Fibroblast of lung (primary cell): ENCODE data around the gene HMGB2. TPM values are rescaled to one million over a fixed set of nuclear protein-coding genes. Genes with fewer than 3 reads are reported as not detected.

Experiments
- DNase-seq, 2 donors: peaks; one replicate each; pipeline versions ENCODE4 v3.0.0 to v3.0.0-alpha.2; 2010; ENCODE audit warnings: low read depth in 2 of 2
- H2AFZ ChIP-seq: 2 replicates; pipeline ENCODE4 v1.5.1; 2012; ENCODE audit warnings: low read length, control low read depth, inconsistent platforms
- H3K27ac ChIP-seq: 2 replicates; pipeline ENCODE4 v1.5.1; 2011; ENCODE audit warnings: low read length, control low read depth; ENCODE audit not compliant: insufficient read depth
- H3K27me3 ChIP-seq: 2 replicates; pipeline ENCODE4 v1.5.1; 2011; ENCODE audit warnings: mild to moderate bottlenecking, low read length; ENCODE audit not compliant: control insufficient read depth, insufficient read depth
- H3K36me3 ChIP-seq: 2 replicates; pipeline ENCODE4 v1.5.1; 2011; ENCODE audit warnings: low read length; ENCODE audit not compliant: control insufficient read depth, insufficient read depth
- H3K4me1 ChIP-seq: 2 replicates; pipeline ENCODE4 v1.5.1; 2011; ENCODE audit warnings: low read length; ENCODE audit not compliant: control insufficient read depth, insufficient read depth; ENCODE audit errors: extremely low read depth
- H3K4me2 ChIP-seq: 2 replicates; pipeline ENCODE4 v1.5.1; 2011; ENCODE audit warnings: low read length, control low read depth; ENCODE audit not compliant: insufficient read depth; ENCODE audit errors: extremely low read depth
- H3K4me3 ChIP-seq, 4 experiments: fragments of 200-600 bp in 1 of 4; sonication (generic) in 1 of 4; replicated peaks in 1 of 4; 2 replicates each; pipeline ENCODE4 v1.5.1; 2011 to 2016; ENCODE audit warnings: low read length in 4 of 4, low read depth in 3 of 4, mild to moderate bottlenecking in 3 of 4, control low read depth in 2 of 4, inconsistent platforms in 1 of 4, mixed read lengths in 1 of 4; ENCODE audit not compliant: insufficient read depth in 1 of 4; ENCODE audit errors: control extremely low read depth in 1 of 4
- H3K79me2 ChIP-seq: 2 replicates; pipeline ENCODE4 v1.5.1; 2012; ENCODE audit warnings: mild to moderate bottlenecking, low read length, inconsistent platforms; ENCODE audit not compliant: control insufficient read depth, insufficient read depth
- H3K9ac ChIP-seq: 2 replicates; pipeline ENCODE4 v1.5.1; 2011; ENCODE audit warnings: mild to moderate bottlenecking, low read length, control low read depth; ENCODE audit not compliant: insufficient read depth
- H3K9me3 ChIP-seq: 2 replicates; pipeline ENCODE4 v1.5.1; 2012; ENCODE audit warnings: low read depth, low read length; ENCODE audit not compliant: control insufficient read depth, insufficient read depth
- H4K20me1 ChIP-seq: 2 replicates; pipeline ENCODE4 v1.5.1; 2011; ENCODE audit warnings: low read length; ENCODE audit not compliant: control insufficient read depth, insufficient read depth; ENCODE audit errors: extremely low read depth
- EZH2 ChIP-seq: IDR thresholded peaks from 2 replicates; pipeline ENCODE4 v1.5.1; 2012; ENCODE audit warnings: low read length, control low read depth, mild to moderate bottlenecking; ENCODE audit errors: missing control alignments
- polyA plus RNA-seq, 2 donors: library from polyadenylated mRNA; depleted of rRNA in 1 of 2; stranded (reverse) in 1 of 2; unstranded in 1 of 2; fragments of >200 nt; gene quantifications; 2 replicates each; pipeline ENCODE4 v1.2.1, GENCODE V29; 2011 to 2012; ENCODE audit warnings: missing spikeins in 1 of 2
- total RNA-seq: library from RNA; depleted of rRNA; stranded (reverse); fragments of >200 nt; gene quantifications from 2 replicates; pipeline ENCODE4 v1.2.1, GENCODE V29; 2014
- TF ChIP-seq, protein P1 (sequence below), 2 donors: IDR thresholded peaks in 1 of 2; conservative IDR thresholded peaks in 1 of 2; 1 replicate in 1 of 2; 2 replicates in 1 of 2; pipeline ENCODE4 v1.5.1; 2011 to 2012; ENCODE audit warnings: low read length in 2 of 2, control low read depth in 1 of 2, inconsistent platforms in 1 of 2, low read depth in 1 of 2, mild to moderate bottlenecking in 1 of 2

Gene HMGB2
- total and polyA plus RNA-seq, 2 donors (not counting 1 experiment from before 2014, with no cell fraction given) = 123 to 183 TPM

DNA sequence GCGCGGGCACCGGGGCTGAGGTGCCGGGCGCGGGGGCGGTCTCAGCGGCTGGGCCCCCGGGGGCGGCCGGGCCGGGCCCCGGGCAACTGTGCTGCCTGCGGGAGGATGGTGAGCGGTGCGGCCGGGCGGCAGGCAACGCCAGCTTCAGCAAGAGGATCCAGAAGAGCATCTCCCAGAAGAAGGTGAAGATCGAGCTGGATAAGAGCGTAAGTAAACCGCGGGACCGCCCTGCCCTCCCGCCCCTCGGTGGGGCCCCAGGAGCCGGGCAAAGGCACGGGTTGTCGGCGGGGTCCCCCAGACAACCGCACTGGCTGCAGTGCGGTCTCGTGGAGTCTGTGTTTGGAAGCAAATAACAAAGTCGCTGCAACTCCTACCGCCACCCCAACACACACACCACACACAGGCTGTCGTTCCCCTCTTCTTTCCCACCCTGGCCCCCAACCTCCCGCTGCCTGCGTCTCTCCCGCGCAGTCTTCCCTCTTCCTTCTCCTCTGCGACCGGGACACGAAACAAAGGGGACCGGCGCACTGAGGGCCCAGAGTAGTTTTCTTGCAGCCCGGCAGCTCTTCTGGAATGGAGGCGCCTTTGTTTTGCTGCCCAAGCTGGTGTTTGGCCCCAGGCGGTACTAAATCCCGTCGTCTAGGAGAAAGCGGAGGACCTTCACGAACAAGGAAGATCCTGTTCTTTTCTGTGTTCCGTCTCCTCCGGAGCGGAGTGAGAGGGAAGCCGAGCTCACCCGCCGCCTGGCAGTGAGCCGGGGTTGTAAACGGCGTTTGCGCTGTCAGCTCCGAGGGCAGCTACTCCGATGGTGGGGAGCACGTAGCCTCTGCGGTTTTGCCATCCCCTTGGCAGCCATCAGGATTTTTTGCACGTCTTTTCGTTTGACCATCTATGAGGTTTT lies 37.4 kb upstream of the HMGB2 start:
- peak overlapping the region; percentile 93 to 97 (median 94) for H3K4me3 ChIP-seq
- H4K20me1 ChIP-seq = no peaks in the 10 kb centered on the region
- peak overlapping the region; percentile 88 for H3K4me2 ChIP-seq
- peak; percentile 72 to 74 for DNase-seq
- H3K9ac ChIP-seq = peak overlapping the region; percentile 48
- H3K9me3 ChIP-seq = no peaks in the 10 kb centered on the region
- H3K4me1 ChIP-seq = peaks cover 2% of the 10 kb centered on the region
- TF ChIP-seq, protein P1, sequence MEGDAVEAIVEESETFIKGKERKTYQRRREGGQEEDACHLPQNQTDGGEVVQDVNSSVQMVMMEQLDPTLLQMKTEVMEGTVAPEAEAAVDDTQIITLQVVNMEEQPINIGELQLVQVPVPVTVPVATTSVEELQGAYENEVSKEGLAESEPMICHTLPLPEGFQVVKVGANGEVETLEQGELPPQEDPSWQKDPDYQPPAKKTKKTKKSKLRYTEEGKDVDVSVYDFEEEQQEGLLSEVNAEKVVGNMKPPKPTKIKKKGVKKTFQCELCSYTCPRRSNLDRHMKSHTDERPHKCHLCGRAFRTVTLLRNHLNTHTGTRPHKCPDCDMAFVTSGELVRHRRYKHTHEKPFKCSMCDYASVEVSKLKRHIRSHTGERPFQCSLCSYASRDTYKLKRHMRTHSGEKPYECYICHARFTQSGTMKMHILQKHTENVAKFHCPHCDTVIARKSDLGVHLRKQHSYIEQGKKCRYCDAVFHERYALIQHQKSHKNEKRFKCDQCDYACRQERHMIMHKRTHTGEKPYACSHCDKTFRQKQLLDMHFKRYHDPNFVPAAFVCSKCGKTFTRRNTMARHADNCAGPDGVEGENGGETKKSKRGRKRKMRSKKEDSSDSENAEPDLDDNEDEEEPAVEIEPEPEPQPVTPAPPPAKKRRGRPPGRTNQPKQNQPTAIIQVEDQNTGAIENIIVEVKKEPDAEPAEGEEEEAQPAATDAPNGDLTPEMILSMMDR (conservative IDR thresholded peaks at IDR 0.05 in 1 of 2, IDR thresholded peaks at IDR 0.05 in 1 of 2; ENCODE audit: low read depth in 1 of 2, low read length in 2 of 2) = no peak
- TF ChIP-seq EZH2 = no peak
- peaks cover 1% of the 10 kb centered on the region for H3K36me3 ChIP-seq
- no peaks in the 10 kb centered on the region for H3K27me3 ChIP-seq
- peak overlapping the region; percentile 73 for H3K27ac ChIP-seq
- H3K79me2 ChIP-seq = peaks cover 38% of the 10 kb centered on the region
- H2AFZ ChIP-seq = peak overlapping the region; percentile 33

DNA sequence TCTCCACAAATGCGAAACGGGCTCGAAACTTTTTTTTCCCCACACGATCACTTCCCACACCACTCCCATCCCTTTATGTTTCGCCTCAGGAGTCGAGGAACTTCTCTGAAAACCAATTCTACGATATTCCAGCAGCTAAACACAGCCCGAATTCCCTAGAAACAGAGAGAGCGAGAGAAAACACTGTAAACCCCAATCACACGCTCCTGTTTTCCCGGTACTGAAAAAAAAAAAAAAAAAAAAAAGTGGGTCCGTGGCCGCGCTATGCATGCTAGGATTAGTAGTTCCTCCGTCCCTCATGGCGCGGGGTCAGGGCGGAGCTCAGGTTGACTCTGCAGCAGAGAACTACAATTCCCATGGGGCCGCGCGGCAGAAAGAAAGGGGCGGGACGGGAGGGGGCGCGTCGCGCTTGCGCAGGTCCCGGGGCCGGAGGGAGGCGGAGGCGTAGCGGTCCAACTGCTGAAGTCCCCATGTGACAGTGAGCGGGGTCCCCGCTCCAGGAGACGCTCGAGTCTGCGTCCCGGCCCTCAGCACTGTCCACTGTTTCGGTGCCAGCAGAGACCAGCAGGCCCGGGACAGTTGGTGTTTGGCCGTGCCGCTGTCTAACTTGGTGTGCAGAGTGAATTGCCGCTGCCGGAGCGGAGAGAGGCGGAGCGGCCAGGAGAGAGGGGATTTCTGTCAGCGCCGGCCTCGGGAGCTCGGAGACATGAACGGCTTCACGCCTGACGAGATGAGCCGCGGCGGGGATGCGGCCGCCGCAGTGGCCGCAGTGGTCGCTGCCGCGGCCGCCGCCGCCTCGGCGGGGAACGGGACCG lies 36.5 kb upstream of the HMGB2 start, which contains the start of gene SAP30:
Gene SAP30, plus strand, starts transcription at position 478 of the 815 bp plus-strand sequence. Its CDS starts 229 bp downstream, at position 707.
- peaks cover 36% of the 10 kb centered on the region for H3K79me2 ChIP-seq
- peaks cover 2% of the 10 kb centered on the region for H3K4me1 ChIP-seq
- TF ChIP-seq EZH2 = no peak
- TF ChIP-seq, protein P1 (conservative IDR thresholded peaks at IDR 0.05 in 1 of 2, IDR thresholded peaks at IDR 0.05 in 1 of 2; ENCODE audit: low read depth in 1 of 2, low read length in 2 of 2) = no peak
- H3K36me3 ChIP-seq = peaks cover 1% of the 10 kb centered on the region
- peak within 1 kb of the TSS; percentile 93 to 97 (median 94) for H3K4me3 ChIP-seq
- no peaks in the 10 kb centered on the region for H3K9me3 ChIP-seq
- peak within 1 kb of the TSS; percentile 95 for H2AFZ ChIP-seq
- H3K27me3 ChIP-seq = no peaks in the 10 kb centered on the region
- H3K4me2 ChIP-seq = peak within 1 kb of the TSS; percentile 92
- no peaks in the 10 kb centered on the region for H4K20me1 ChIP-seq
- DNase-seq = peak; percentile 97 to 99
- H3K9ac ChIP-seq = peak within 1 kb of the TSS; percentile 63
- H3K27ac ChIP-seq = peak within 1 kb of the TSS; percentile 93

DNA sequence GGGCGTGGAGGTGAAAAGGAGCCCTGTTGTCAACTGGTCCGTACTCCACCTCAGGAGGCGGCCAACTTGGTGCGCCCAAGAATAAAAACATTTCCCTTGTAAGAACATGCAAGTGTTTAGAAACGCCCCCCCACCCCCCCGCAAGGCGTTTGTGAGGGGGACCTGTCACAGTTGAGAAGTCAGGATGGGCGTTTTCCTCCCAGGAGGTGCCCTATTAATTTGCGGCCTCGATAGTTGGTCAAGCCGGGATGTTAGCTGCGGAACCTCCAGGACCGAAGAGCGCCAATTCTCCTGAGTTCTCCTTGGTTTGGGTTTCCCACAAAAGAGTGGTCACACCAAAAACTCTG lies 35.9 kb upstream of the HMGB2 start:
- Histone ChIP-seq H3K36me3 (no peaks in the 10 kb centered on the region), H2AFZ (peak overlapping the region; percentile 95), H3K79me2 (peaks cover 34% of the 10 kb centered on the region), H3K4me2 (peak overlapping the region; percentile 92), H3K27me3 (no peaks in the 10 kb centered on the region), H3K4me1 (peaks cover 2% of the 10 kb centered on the region), H3K27ac (peak overlapping the region; percentile 93), H3K9ac (peak overlapping the region; percentile 63), H3K9me3 (no peaks in the 10 kb centered on the region), H3K4me3 (peak overlapping the region; percentile 87 to 93 (median 88)), H4K20me1 (no peaks in the 10 kb centered on the region)
- DNase-seq = no peak
- TF ChIP-seq, protein P1 (conservative IDR thresholded peaks at IDR 0.05 in 1 of 2, IDR thresholded peaks at IDR 0.05 in 1 of 2; ENCODE audit: low read depth in 1 of 2, low read length in 2 of 2) = no peak
- no peak for TF ChIP-seq EZH2
